Motor neuron (in vitro differentiated cells): ENCODE measurements around the gene PSMG3. TPM values are rescaled to one million over a fixed set of nuclear protein-coding genes. Genes with fewer than 3 reads are reported as not detected.
"Not testable (repeated sequence)": the region's sequence is repeated elsewhere in the genome, so short reads cannot be mapped to it uniquely, and the experiment has no call there.

Experiments used
- ATAC-seq, 8 experiments: fragments of 200-7000 bp; cut with Tn5 transposase; replicated peaks in 6 of 8; 2 replicates each; pipeline ENCODE4 v1.8.0; 2021; ENCODE audit warnings: mild to moderate bottlenecking in 8 of 8, moderate library complexity in 8 of 8
- H3K27ac ChIP-seq, 2 donors: fragments of 250-450 bp; sonication (Bioruptor Pico); 2 replicates each; pipeline ENCODE4 v1.9.0; 2021; ENCODE audit warnings: antibody characterized with exemption in 2 of 2, mild to moderate bottlenecking in 2 of 2, moderate library complexity in 1 of 2
- H3K4me1 ChIP-seq, 2 donors: fragments of 250-450 bp; sonication (Bioruptor Pico); replicated peaks in 1 of 2; 2 replicates each; pipeline ENCODE4 v1.6.1; 2021; ENCODE audit warnings: antibody characterized with exemption in 2 of 2, mild to moderate bottlenecking in 2 of 2, moderate library complexity in 1 of 2
- H3K4me3 ChIP-seq, 5 donors: fragments of 250-450 bp; sonication (Bioruptor Pico); 2 replicates each; pipeline ENCODE4 v1.9.0; 2021; ENCODE audit warnings: antibody characterized with exemption in 5 of 5, mild to moderate bottlenecking in 5 of 5, moderate library complexity in 4 of 5
- WGBS, 10 experiments: fragments of 450-650 bp; shearing (Covaris generic); methylation state at CpG; one replicate each; pipeline ENCODE4 v1.0.0; 2022; 5-methylcytosine and 5-hydroxymethylcytosine counted together
- in situ Hi-C, 9 experiments: fragments of 400-800 bp; cut with MboI; loops; one replicate each; pipeline ENCODE4 v1.15.0; 2021; ENCODE audit warnings: low sequenced_read_pairs in 9 of 9, low pct_unique_long_range_greater_than_20kb in 2 of 9; ENCODE audit not compliant: unreplicated experiment in 9 of 9
- total RNA-seq, 8 experiments: library from RNA; unstranded; fragments of 300-600 nt; gene quantifications; 2 replicates each; pipeline versions ENCODE4 v1.2.3 to v1.2.4, GENCODE V29; 2022

Gene PSMG3
- total RNA-seq, 8 experiments from 2014 or later: 24.0 to 52.8 (median 44.8) TPM

GRCh38 chr7:1585142-1585981 lies 15.5 kb upstream of the PSMG3 start:
- Histone ChIP-seq H3K4me1 (peaks cover 0 to 7% of the 10 kb centered on the region in 2 donors), H3K27ac (no peak overlapping the region), H3K4me3 (no peak overlapping the region)
- in situ Hi-C loops: loop anchor here in 1 of 9 experiments (25.0 kb wide), 1 partner anchor 627 kb away; no protein-coding TSS in a partner anchor
- WGBS, 10 experiments: 20 to 90% (median 61%) methylated on average over 1 to 7 of the region's 37 CpGs; no CpG with 5 or more reads in 3 of the 10 experiments
- no peak for ATAC-seq

GRCh38 chr7:1584700-1585099 lies 14.9 kb upstream of the PSMG3 start:
- H3K4me3 ChIP-seq: no peak overlapping the region
- no peak overlapping the region for H3K27ac ChIP-seq
- 60 to 96% (median 91%) methylated on average over 1 to 12 of the region's 18 CpGs; no CpG with 5 or more reads in 4 of the 10 experiments for WGBS, 10 experiments
- peaks cover 2 to 13% of the 10 kb centered on the region in 2 donors for H3K4me1 ChIP-seq
- in situ Hi-C loops: loop anchor here in 1 of 9 experiments (25.0 kb wide), 1 partner anchor 628 kb away; no protein-coding TSS in a partner anchor
- peak in 2 of 8 experiments; percentile 12 to 15 for ATAC-seq

- 70 to 100% (median 82%) methylated on average over 1 to 9 of the region's 19 CpGs; no CpG with 5 or more reads in 1 of the 10 experiments for WGBS, 10 experiments
- H3K27ac ChIP-seq, H3K4me3 ChIP-seq, ATAC-seq: not testable (repeated sequence)
- H3K4me1 ChIP-seq: peaks cover 4 to 15% of the 10 kb centered on the region in 2 donors
- in situ Hi-C loops: loop anchor here in 1 of 9 experiments (25.0 kb wide), 1 partner anchor 629 kb away; no protein-coding TSS in a partner anchor
Measured at GRCh38 chr7:1583241-1583930, 13.6 kb upstream of the PSMG3 start.

- Histone ChIP-seq H3K4me3 (no peak overlapping the region), H3K4me1 (peaks cover 4 to 12% of the 10 kb centered on the region in 2 donors), H3K27ac (no peak overlapping the region)
- WGBS, 10 experiments: 40 to 82% (median 76%) methylated on average over 2 to 8 of the region's 19 CpGs; no CpG with 5 or more reads in 4 of the 10 experiments
- peak in 1 of 8 experiments; percentile 13 for ATAC-seq
- in situ Hi-C loops: loop anchor here in 1 of 9 experiments (25.0 kb wide), 1 partner anchor 632 kb away; no protein-coding TSS in a partner anchor
Measured at GRCh38 chr7:1580422-1581030, 10.7 kb upstream of the PSMG3 start.

- in situ Hi-C loops: loop anchor here in 2 of 9 experiments (10.0 to 25.0 kb wide), 2 partner anchors 633 to 635 kb away; no protein-coding TSS in a partner anchor
- Histone ChIP-seq H3K27ac (no peak overlapping the region), H3K4me3 (no peak overlapping the region), H3K4me1 (peaks cover 4 to 12% of the 10 kb centered on the region in 2 donors)
- peak; percentile 96 to 100 (median 99) for ATAC-seq
- 0 to 86% (median 51%) methylated on average over 1 to 7 of the region's 14 CpGs for WGBS, 10 experiments
Measured at GRCh38 chr7:1579481-1580421, 9.9 kb upstream of the PSMG3 start.

- Histone ChIP-seq H3K4me1 (peaks cover 4 to 12% of the 10 kb centered on the region in 2 donors), H3K4me3 (no peak overlapping the region), H3K27ac (no peak overlapping the region)
- in situ Hi-C loops: loop anchor here in 2 of 9 experiments (10.0 to 25.0 kb wide), 2 partner anchors 634 to 636 kb away; no protein-coding TSS in a partner anchor
- no peak for ATAC-seq
- WGBS, 10 experiments: 67 to 100% (median 83%) methylated on average over 3 to 6 of the region's 6 CpGs; no CpG with 5 or more reads in 1 of the 10 experiments
Measured at GRCh38 chr7:1578513-1578912, 8.7 kb upstream of the PSMG3 start.

GRCh38 chr7:1576521-1577253 lies 6.9 kb upstream of the PSMG3 start:
- in situ Hi-C loops: loop anchor here in 2 of 9 experiments (10.0 to 25.0 kb wide), 2 partner anchors 636 to 638 kb away; no protein-coding TSS in a partner anchor
- H3K27ac ChIP-seq: no peak overlapping the region
- no peak overlapping the region for H3K4me3 ChIP-seq
- ATAC-seq: no peak
- 33 to 100% (median 67%) methylated on average over 1 to 9 of the region's 15 CpGs; no CpG with 5 or more reads in 1 of the 10 experiments for WGBS, 10 experiments
- peaks cover 4 to 12% of the 10 kb centered on the region in 2 donors for H3K4me1 ChIP-seq

- in situ Hi-C loops: loop anchor here in 2 of 9 experiments (10.0 to 25.0 kb wide), 2 partner anchors 636 to 639 kb away; no protein-coding TSS in a partner anchor
- 33 to 91% (median 83%) methylated on average over 2 to 5 of the region's 7 CpGs; no CpG with 5 or more reads in 4 of the 10 experiments for WGBS, 10 experiments
- Histone ChIP-seq H3K4me3 (no peak overlapping the region), H3K4me1 (peaks cover 10 to 18% of the 10 kb centered on the region in 2 donors), H3K27ac (no peak overlapping the region)
- ATAC-seq: no peak
Measured at GRCh38 chr7:1575809-1576208, 6.0 kb upstream of the PSMG3 start.

- in situ Hi-C loops: loop anchor here in 2 of 9 experiments (10.0 to 25.0 kb wide), 2 partner anchors 640 to 643 kb away; no protein-coding TSS in a partner anchor
- H3K4me3 ChIP-seq: no peak overlapping the region
- peaks cover 16 to 19% of the 10 kb centered on the region in 2 donors for H3K4me1 ChIP-seq
- no peak overlapping the region for H3K27ac ChIP-seq
- ATAC-seq: no peak
- 40 to 100% (median 92%) methylated on average over 1 to 6 of the region's 7 CpGs for WGBS, 10 experiments
Measured at GRCh38 chr7:1572111-1572822, 2.4 kb upstream of the PSMG3 start.

- Histone ChIP-seq H3K27ac (peak overlapping the region; percentile 84 to 88), H3K4me1 (peaks cover 16% of the 10 kb centered on the region in 2 donors), H3K4me3 (peak overlapping the region; percentile 73 to 95 (median 85))
- WGBS, 10 experiments: 0 to 100% (median 3%) methylated on average over 1 to 9 of the region's 27 CpGs; no CpG with 5 or more reads in 4 of the 10 experiments
- in situ Hi-C loops: loop anchor here in 1 of 9 experiments (25.0 kb wide), 1 partner anchor 643 kb away; no protein-coding TSS in a partner anchor
- ATAC-seq: peak in 1 of 8 experiments; percentile 23
Measured at GRCh38 chr7:1569440-1569832, 396 bp downstream of the PSMG3 start.
